ENCODE results near the gene TP53BP2.

- TF ChIP-seq, protein P1, sequence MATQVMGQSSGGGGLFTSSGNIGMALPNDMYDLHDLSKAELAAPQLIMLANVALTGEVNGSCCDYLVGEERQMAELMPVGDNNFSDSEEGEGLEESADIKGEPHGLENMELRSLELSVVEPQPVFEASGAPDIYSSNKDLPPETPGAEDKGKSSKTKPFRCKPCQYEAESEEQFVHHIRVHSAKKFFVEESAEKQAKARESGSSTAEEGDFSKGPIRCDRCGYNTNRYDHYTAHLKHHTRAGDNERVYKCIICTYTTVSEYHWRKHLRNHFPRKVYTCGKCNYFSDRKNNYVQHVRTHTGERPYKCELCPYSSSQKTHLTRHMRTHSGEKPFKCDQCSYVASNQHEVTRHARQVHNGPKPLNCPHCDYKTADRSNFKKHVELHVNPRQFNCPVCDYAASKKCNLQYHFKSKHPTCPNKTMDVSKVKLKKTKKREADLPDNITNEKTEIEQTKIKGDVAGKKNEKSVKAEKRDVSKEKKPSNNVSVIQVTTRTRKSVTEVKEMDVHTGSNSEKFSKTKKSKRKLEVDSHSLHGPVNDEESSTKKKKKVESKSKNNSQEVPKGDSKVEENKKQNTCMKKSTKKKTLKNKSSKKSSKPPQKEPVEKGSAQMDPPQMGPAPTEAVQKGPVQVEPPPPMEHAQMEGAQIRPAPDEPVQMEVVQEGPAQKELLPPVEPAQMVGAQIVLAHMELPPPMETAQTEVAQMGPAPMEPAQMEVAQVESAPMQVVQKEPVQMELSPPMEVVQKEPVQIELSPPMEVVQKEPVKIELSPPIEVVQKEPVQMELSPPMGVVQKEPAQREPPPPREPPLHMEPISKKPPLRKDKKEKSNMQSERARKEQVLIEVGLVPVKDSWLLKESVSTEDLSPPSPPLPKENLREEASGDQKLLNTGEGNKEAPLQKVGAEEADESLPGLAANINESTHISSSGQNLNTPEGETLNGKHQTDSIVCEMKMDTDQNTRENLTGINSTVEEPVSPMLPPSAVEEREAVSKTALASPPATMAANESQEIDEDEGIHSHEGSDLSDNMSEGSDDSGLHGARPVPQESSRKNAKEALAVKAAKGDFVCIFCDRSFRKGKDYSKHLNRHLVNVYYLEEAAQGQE (IDR thresholded peaks at IDR 0.05; ENCODE audit: insufficient replicate concordance, low read depth) = no peak
- TF ChIP-seq POLR2AphosphoS5 (IDR thresholded peaks at IDR 0.05; ENCODE audit: low read depth) (no peak), CTCF (IDR thresholded peaks at IDR 0.05; ENCODE audit: insufficient read depth, low read length) (no peak), GABPA (IDR thresholded peaks at IDR 0.05; ENCODE audit: low read depth) (no peak)
Measured at GRCh38 chr1:223771469-223771813, 74.3 kb downstream of the TP53BP2 start.
